CD4-positive, alpha-beta T cell treated with Interleukin-17A for 4 hours (primary cell): Measurements from ENCODE around the gene TYMP.
"Not testable (repeated sequence)": the region's sequence is repeated elsewhere in the genome, so short reads cannot be mapped to it uniquely, and the experiment has no call there.

Source experiments
- DNase-seq: peaks from one replicate; pipeline ENCODE4 v3.0.0-alpha.2; 2020; ENCODE audit warnings: mixed read lengths

The TYMP gene

GRCh38 chr22:50523806-50524675 is 5.8 kb downstream of the TYMP start:
- DNase-seq, result no peak

- DNase-seq, result no peak
Measured at GRCh38 chr22:50523458-50523805, 6.4 kb downstream of the TYMP start.

GRCh38 chr22:50522806-50523438 is 6.9 kb downstream of the TYMP start:
- DNase-seq, result no peak

GRCh38 chr22:50522208-50522805 is 7.5 kb downstream of the TYMP start:
- DNase-seq, result no peak

- DNase-seq, result no peak
Measured at GRCh38 chr22:50521710-50522109, 8.1 kb downstream of the TYMP start.

- DNase-seq, result no peak
Measured at GRCh38 chr22:50520826-50521453, 8.9 kb downstream of the TYMP start.

GRCh38 chr22:50520184-50520583 is 9.6 kb downstream of the TYMP start:
- DNase-seq, result not testable (repeated sequence)

- no peak for DNase-seq
Measured at GRCh38 chr22:50519151-50519550, 10.7 kb downstream of the TYMP start.

- DNase-seq, result no peak
Measured at GRCh38 chr22:50518606-50519005, 11.2 kb downstream of the TYMP start.

GRCh38 chr22:50517495-50518260 is 12.1 kb downstream of the TYMP start:
- DNase-seq, result no peak

- no peak for DNase-seq
Measured at GRCh38 chr22:50516891-50517290, 12.9 kb downstream of the TYMP start.

- no peak for DNase-seq
Measured at GRCh38 chr22:50516068-50516467, 13.7 kb downstream of the TYMP start.

GRCh38 chr22:50513175-50513574 is 16.6 kb downstream of the TYMP start:
- DNase-seq, result no peak

- no peak for DNase-seq
Measured at GRCh38 chr22:50508897-50509296, 20.9 kb downstream of the TYMP start.

- DNase-seq, result no peak
Measured at GRCh38 chr22:50507991-50508884, 21.6 kb downstream of the TYMP start, which contains the start of gene NCAPH2. Gene NCAPH2, plus strand, starts transcription at chr22:50508224. Its CDS starts 114 bp downstream, at chr22:50508338.

GRCh38 chr22:50507421-50507990 is 22.3 kb downstream of the TYMP start, which contains the start of gene LMF2:
Gene LMF2, minus strand, starts transcription at chr22:50507702. Its CDS starts 27 bp downstream, at chr22:50507675.
- peak; percentile 100 for DNase-seq

GRCh38 chr22:50506611-50507420 is 23.0 kb downstream of the TYMP start:
- DNase-seq, result peak; percentile 22

- DNase-seq, result no peak
Measured at GRCh38 chr22:50505776-50506610, 23.8 kb downstream of the TYMP start.

- DNase-seq, result no peak
Measured at GRCh38 chr22:50505276-50505775, 24.5 kb downstream of the TYMP start.
